Activated CD4-positive, alpha-beta T cell treated with anti-CD3 and anti-CD28 coated beads, Interleukin-2, amount 50 U/mL, for 48 hours (primary cell): ENCODE measurements around the gene ZNF583.

Source experiments
- DNase-seq, 2 experiments: peaks; one replicate each; pipeline ENCODE4 v3.0.0-alpha.2; 2020

ZNF583 gene

GRCh38 chr19:56476093-56476492 is 72.0 kb downstream of the ZNF583 start:
- no peak for DNase-seq
